Left lung (tissue), 10 donors: ENCODE results near the gene TMEM94. TPM values are rescaled to one million over a fixed set of nuclear protein-coding genes. Genes with fewer than 3 reads are reported as not detected.

Experiments
- ATAC-seq: fragments of 200-7000 bp; cut with Tn5 transposase; one replicate; pipeline ENCODE4 v1.9.1; 2020; ENCODE audit warnings: moderate library complexity
- DNase-seq, 4 donors: peaks; one replicate each; pipeline ENCODE4 v3.0.0-alpha.2; 2013 to 2020
- H3K27ac ChIP-seq, 2 donors: fragments of 200-600 bp; sonication (generic) in 1 of 2; one replicate each; pipeline versions ENCODE4 v1.5.0 to v1.8.0; 2020 to 2021
- H3K27me3 ChIP-seq, 2 donors: fragments of 200-600 bp; sonication (generic) in 1 of 2; one replicate each; pipeline versions ENCODE4 v1.5.0 to v1.8.0; 2020 to 2021
- H3K36me3 ChIP-seq, 2 donors: fragments of 200-600 bp; sonication (generic) in 1 of 2; one replicate each; pipeline versions ENCODE4 v1.5.0 to v1.8.0; 2020 to 2021
- H3K4me1 ChIP-seq, 2 donors: fragments of 200-600 bp; one replicate each; pipeline ENCODE4 v1.8.0; 2021
- H3K4me3 ChIP-seq, 2 donors: fragments of 200-600 bp; sonication (generic) in 1 of 2; one replicate each; pipeline versions ENCODE4 v1.5.0 to v1.8.0; 2020 to 2021; ENCODE audit warnings: mild to moderate bottlenecking in 1 of 2
- H3K9me3 ChIP-seq, 2 donors: fragments of 200-600 bp; sonication (generic) in 1 of 2; one replicate each; pipeline versions ENCODE4 v1.5.0 to v1.8.0; 2020 to 2021
- intact Hi-C, 2 donors: fragments of 100-400 bp; cut with DNase I; formaldehyde crosslinking; loops; one replicate each; pipeline versions ENCODE4 v1.11.2 to v1.14.2; 2022
- polyA plus RNA-seq, 6 donors: library from polyadenylated mRNA; unstranded; fragments of 120-200 nt; gene quantifications; one replicate each; pipeline ENCODE4 v1.2.1, GENCODE V29; 2013; ENCODE audit not compliant: insufficient read length in 6 of 6
- total RNA-seq, 2 donors: library from RNA; stranded (reverse); fragmentation: NEBNext Ultra II Directional; extraction: Animal tissue kit (Norgen Biotek cat#: 25700); gene quantifications; one replicate each; pipeline ENCODE4 v1.2.1, GENCODE V29; 2021
- TF ChIP-seq, protein P1 (sequence below), 2 donors: fragments of 200-600 bp; sonication (generic) in 1 of 2; IDR thresholded peaks; one replicate each; pipeline versions ENCODE4 v1.5.0 to v1.8.0; 2021; ENCODE audit warnings: antibody characterized with exemption in 2 of 2
- donor health status: DM: no; HTN: yes; CAD: no.
- donor health status: DM: no; HTN: no; CAD: no.

TMEM94 gene
- total and polyA plus RNA-seq, 8 donors: 68.4 to 91.7 (median 77.7) TPM

DNA sequence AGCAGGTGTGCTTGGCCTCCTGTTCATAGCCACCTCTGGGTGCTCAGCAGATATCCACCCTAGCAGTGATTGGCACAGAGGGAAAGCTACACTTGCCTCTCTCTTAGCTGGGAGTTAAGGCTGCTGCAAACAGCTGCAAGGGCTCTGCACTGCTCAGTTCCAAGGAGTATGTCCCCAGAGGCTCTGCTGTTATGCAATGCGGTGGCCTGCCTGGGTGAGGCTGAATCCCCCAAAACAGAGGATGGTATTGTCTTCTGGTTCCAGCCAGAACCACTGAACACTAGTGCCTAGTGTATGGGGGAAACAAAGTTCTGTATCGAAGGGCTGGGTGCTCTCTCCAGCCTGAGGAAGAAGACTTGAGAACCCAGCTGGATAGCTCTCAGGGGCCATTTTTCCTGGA lies 16.8 kb downstream of the TMEM94 start:
- TF ChIP-seq, protein P1, sequence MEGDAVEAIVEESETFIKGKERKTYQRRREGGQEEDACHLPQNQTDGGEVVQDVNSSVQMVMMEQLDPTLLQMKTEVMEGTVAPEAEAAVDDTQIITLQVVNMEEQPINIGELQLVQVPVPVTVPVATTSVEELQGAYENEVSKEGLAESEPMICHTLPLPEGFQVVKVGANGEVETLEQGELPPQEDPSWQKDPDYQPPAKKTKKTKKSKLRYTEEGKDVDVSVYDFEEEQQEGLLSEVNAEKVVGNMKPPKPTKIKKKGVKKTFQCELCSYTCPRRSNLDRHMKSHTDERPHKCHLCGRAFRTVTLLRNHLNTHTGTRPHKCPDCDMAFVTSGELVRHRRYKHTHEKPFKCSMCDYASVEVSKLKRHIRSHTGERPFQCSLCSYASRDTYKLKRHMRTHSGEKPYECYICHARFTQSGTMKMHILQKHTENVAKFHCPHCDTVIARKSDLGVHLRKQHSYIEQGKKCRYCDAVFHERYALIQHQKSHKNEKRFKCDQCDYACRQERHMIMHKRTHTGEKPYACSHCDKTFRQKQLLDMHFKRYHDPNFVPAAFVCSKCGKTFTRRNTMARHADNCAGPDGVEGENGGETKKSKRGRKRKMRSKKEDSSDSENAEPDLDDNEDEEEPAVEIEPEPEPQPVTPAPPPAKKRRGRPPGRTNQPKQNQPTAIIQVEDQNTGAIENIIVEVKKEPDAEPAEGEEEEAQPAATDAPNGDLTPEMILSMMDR (IDR thresholded peaks at IDR 0.05): no peak
- Histone ChIP-seq H3K4me1 (peaks cover 16 to 25% of the 10 kb centered on the region in 2 donors), H3K9me3 (no peaks in the 10 kb centered on the region), H3K36me3 (peaks cover 0 to 50% of the 10 kb centered on the region in 2 donors), H3K4me3 (no peak overlapping the region), H3K27ac (no peak overlapping the region), H3K27me3 (no peaks in the 10 kb centered on the region)
- no peak for DNase-seq
- intact Hi-C loops: no loop called here
- ATAC-seq: no peak

GRCh38 chr17:75474736-75475135 lies 18.3 kb downstream of the TMEM94 start:
- ATAC-seq: no peak

DNA sequence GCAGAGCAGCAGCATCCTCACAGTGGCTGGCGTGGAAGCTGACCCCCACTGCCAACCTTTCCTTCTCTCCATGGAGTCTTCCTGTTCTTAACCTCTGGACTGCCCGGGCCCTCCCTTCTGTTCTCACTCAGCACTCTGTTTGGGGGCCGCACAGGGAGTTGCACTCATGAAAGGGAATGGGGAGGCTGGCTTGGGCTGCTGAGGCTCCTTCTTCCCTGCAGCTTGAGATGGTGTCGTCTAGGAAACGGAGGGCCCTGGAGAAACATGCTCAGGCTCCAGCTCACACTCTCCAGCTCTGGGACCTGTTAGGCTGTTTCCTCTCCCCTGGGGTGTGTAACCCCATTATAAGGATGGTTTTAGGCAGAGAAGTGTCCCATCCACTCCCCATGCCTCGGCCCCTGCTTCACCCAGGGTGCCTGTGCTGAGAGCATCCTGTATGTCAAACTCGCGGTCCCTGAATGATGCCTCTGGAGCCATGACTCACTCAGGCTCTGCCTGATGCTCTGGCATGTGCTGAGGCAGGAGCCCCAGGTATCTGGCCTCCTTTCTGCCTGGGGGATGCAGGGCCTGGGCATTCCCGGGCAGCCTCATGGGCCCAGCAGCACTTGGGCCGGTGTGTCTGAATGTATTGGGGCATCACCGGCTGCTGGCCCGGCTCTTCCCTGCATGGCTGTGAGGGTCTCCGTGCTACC lies 18.9 kb downstream of the TMEM94 start:
- Histone ChIP-seq H3K4me1 (peaks cover 14 to 22% of the 10 kb centered on the region in 2 donors), H3K4me3 (no peak overlapping the region), H3K9me3 (no peaks in the 10 kb centered on the region), H3K27ac (peak overlapping the region; percentile 39 to 61), H3K36me3 (peaks cover 0 to 50% of the 10 kb centered on the region in 2 donors), H3K27me3 (no peaks in the 10 kb centered on the region)
- intact Hi-C loops: no loop called here
- TF ChIP-seq, protein P1 (IDR thresholded peaks at IDR 0.05): no peak
- no peak for ATAC-seq
- peak in 1 of 4 donors; percentile 28 for DNase-seq

More at GRCh38 chr17:75474736-75475135, 18.3 kb downstream of the TMEM94 start:
- Histone ChIP-seq H3K9me3 (no peaks in the 10 kb centered on the region), H3K4me3 (no peak overlapping the region), H3K27ac (peak overlapping the region; percentile 7 to 61), H3K27me3 (no peaks in the 10 kb centered on the region), H3K4me1 (peaks cover 14 to 22% of the 10 kb centered on the region in 2 donors), H3K36me3 (peaks cover 0 to 50% of the 10 kb centered on the region in 2 donors)
- TF ChIP-seq, protein P1 (IDR thresholded peaks at IDR 0.05): no peak
- DNase-seq: peak in 1 of 4 donors; percentile 39
- intact Hi-C loops: no loop called here

DNA sequence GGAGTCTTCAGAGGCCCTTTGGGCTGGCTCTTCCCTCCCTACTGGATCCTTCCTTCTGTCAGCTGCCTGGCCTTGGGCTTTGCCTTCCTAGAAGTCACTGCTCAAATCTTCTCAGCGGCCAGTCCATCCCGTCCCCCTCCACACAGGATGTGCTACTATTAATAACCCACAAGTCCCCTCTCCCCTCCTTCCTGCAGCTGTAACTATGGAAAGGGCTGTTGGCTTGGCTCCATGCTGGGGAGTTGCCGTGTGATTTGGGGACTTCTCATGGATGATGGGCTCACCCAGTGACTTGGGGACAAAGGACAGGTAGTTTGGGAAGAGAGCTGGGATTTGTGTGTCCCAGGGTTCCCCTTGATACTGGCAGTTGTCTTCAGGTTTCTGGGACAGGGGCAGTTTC lies 19.4 kb downstream of the TMEM94 start:
- H3K4me1 ChIP-seq: peaks cover 14 to 27% of the 10 kb centered on the region in 2 donors
- intact Hi-C loops: no loop called here
- DNase-seq (peak in 3 of 4 donors; percentile 31 to 60 (median 46)), ATAC-seq (peak; percentile 35)
- H3K27ac ChIP-seq: peak overlapping the region; percentile 61 to 74
- H3K36me3 ChIP-seq: peaks cover 0 to 50% of the 10 kb centered on the region in 2 donors
- H3K27me3 ChIP-seq: no peaks in the 10 kb centered on the region
- H3K4me3 ChIP-seq: no peak overlapping the region
- TF ChIP-seq, protein P1 (IDR thresholded peaks at IDR 0.05): no peak
- no peaks in the 10 kb centered on the region for H3K9me3 ChIP-seq

DNA sequence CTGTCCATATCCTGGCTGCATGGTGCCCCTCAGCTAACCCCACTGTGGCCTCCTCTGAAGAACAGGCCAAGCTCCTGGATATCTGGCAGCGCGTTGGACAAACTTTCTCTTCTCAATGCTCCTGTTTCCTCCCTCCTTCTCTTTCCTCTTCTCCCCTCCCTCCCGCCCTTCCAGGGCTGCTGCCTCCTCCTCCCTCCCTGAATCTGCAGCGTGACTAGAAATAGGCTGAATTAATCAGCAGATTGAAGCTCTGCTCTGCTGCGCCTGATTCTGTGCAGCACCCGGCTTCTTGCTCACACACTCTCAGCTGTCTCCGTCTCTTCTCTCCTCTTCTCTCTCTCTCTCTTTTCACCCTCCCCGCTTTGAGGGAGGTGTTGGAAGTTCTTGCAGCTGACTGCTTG lies 19.8 kb downstream of the TMEM94 start:
- Histone ChIP-seq H3K4me3 (no peak overlapping the region), H3K9me3 (no peaks in the 10 kb centered on the region), H3K36me3 (peaks cover 0 to 50% of the 10 kb centered on the region in 2 donors), H3K4me1 (peaks cover 14 to 31% of the 10 kb centered on the region in 2 donors), H3K27me3 (no peaks in the 10 kb centered on the region), H3K27ac (peak overlapping the region; percentile 61 to 74)
- TF ChIP-seq, protein P1 (IDR thresholded peaks at IDR 0.05): no peak
- ATAC-seq: peak; percentile 61
- DNase-seq: peak in 1 of 4 donors; percentile 46
- intact Hi-C loops: no loop called here
